ENCODE measurements around the gene STRIT1.

DNA sequence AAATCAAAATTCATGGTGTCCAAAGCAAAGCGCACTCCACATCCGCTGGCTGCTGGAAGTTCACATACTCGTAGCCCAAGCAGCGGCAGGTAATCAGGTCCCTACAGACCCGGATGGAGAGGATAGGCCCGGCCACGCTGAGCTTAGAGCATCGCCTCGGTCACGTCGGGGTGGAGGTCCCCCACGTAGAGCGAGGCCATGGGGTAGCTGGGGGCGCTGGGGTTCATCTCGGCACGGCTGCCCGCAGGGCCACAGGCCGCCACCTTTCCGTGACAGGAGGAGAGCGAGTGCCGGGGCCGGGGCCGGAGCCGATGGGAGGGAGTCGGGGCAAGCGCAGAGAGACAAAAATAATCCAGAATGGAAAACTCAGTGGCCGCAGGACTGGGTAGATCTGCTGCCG, 16.1 kb upstream of the STRIT1 start:
- TF ChIP-seq POLR2A (IDR thresholded peaks at IDR 0.05) = no peak
- TF ChIP-seq, protein P1, sequence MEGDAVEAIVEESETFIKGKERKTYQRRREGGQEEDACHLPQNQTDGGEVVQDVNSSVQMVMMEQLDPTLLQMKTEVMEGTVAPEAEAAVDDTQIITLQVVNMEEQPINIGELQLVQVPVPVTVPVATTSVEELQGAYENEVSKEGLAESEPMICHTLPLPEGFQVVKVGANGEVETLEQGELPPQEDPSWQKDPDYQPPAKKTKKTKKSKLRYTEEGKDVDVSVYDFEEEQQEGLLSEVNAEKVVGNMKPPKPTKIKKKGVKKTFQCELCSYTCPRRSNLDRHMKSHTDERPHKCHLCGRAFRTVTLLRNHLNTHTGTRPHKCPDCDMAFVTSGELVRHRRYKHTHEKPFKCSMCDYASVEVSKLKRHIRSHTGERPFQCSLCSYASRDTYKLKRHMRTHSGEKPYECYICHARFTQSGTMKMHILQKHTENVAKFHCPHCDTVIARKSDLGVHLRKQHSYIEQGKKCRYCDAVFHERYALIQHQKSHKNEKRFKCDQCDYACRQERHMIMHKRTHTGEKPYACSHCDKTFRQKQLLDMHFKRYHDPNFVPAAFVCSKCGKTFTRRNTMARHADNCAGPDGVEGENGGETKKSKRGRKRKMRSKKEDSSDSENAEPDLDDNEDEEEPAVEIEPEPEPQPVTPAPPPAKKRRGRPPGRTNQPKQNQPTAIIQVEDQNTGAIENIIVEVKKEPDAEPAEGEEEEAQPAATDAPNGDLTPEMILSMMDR (IDR thresholded peaks at IDR 0.05) = no peak

Data from ovary (tissue), 3 donors.